H1 (cell line): ENCODE measurements around the gene ARHGAP5. TPM values are rescaled to one million over a fixed set of nuclear protein-coding genes. Genes with fewer than 3 reads are reported as not detected.

Experiments
- BCL11A ChIP-seq, 2 experiments: IDR thresholded peaks; one replicate each; pipeline ENCODE4 v1.6.1; 2011; ENCODE audit warnings: low read depth in 2 of 2, low read length in 2 of 2, mild to moderate bottlenecking in 2 of 2
- FOSL1 ChIP-seq: IDR thresholded peaks from 2 replicates; pipeline ENCODE4 v1.6.1; 2011; ENCODE audit warnings: mild to moderate bottlenecking, low read depth, low read length, moderate library complexity; ENCODE audit not compliant: insufficient read depth
- TEAD4 ChIP-seq: IDR thresholded peaks from 2 replicates; pipeline ENCODE4 v1.6.1; 2012; ENCODE audit warnings: low read depth, low read length, inconsistent platforms, mixed read lengths
- polyA plus RNA-seq, 7 experiments: library from polyadenylated mRNA; depleted of rRNA in 3 of 7; stranded (reverse) in 5 of 7; unstranded in 2 of 7; fragments of >200 nt in 5 of 7; fragments of 200-250 nt in 2 of 7; gene quantifications; 1 replicate in 5 of 7; 2 replicates in 1 of 7; 4 replicates in 1 of 7; pipeline versions ENCODE4 v1.2.1 to v1.2.3, GENCODE V29; 2011 to 2013; ENCODE audit warnings: missing spikeins in 2 of 7, mixed read lengths in 2 of 7
- total RNA-seq: library from RNA; stranded (reverse); fragmentation: NEBNext Ultra II Directional; extraction: Animal tissue kit (Norgen Biotek cat#: 25700); gene quantifications from 2 replicates; pipeline ENCODE4 v1.2.1, GENCODE V29; 2021

The ARHGAP5 gene
- total and polyA plus RNA-seq, 2 of the 8 experiments (the other 6 are each of a cell fraction or from before 2014, with no cell fraction given) = 7.8 to 77.3 TPM

GRCh38 chr14:32087907-32088306, 10.8 kb downstream of the ARHGAP5 start (continued):
- no peak for TF ChIP-seq BCL11A (IDR thresholded peaks at IDR 0.05; ENCODE audit: low read depth in 2 of 2, low read length in 2 of 2)
- TF ChIP-seq TEAD4 = no peak
- no peak for TF ChIP-seq FOSL1
